HG03354 (cell line): ENCODE results near the gene MPDU1.
"Not testable (repeated sequence)": the region's sequence is repeated elsewhere in the genome, so short reads cannot be mapped to it uniquely, and the experiment has no call there.

Experiments used
- ATAC-seq: cut with Tn5 transposase; IDR thresholded peaks from one replicate; pipeline ENCODE4 v1.9.1; 2021; ENCODE audit warnings: mild to moderate bottlenecking; ENCODE audit not compliant: unreplicated experiment, poor library complexity, severe bottlenecking

The MPDU1 gene

DNA sequence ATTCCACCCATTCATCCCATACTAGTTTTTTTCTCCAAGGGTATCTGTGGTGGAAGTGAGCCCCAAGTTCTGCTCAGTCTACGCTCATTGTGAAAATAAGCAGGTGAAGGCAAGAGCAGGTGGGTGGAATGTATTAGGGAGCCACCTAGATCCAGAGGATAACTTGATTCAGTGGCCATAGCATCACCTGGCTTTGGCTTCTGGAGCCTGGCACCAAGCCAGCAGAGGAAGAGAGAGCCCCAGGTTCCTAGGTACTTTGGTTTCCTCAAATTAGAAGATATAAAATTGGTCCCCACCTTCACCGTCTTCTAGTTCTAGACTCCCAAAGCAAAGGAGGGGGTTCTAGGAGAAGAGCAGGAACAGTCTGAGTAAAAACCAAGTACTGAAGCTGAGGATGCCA lies 27.0 kb downstream of the MPDU1 start:
- ATAC-seq = no peak

DNA sequence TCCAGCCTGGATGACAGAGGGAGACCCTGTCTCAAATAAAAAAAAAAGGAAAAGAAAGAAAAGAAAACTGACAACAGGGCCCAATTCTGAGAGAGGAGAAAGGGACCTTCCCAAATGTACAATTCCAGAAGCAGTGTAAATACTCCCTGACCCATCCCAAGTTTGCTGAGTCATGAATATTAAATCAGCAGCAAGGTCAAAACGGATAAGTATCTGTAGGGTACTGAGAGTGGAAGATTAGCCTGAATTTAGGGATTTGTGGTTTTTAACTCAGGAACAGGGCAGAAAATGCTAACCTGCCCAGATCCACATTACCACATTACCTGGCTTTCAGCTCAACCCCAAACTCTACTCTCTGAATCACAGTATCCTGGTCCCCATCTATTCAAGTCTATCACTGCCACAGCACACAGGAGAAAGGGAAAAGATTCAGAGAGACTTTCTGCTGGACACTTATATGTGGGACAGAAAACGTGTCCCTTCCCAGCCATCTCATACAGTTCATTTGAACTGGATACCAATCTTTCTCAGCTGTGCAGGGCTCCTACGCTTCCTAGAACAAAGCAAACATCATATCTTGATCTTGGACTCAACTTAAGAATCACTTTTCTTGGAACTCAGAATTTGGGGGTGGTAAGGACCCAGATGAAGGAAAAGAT lies 28.1 kb downstream of the MPDU1 start:
- no peak for ATAC-seq

GRCh38 chr17:7612294-7612640 lies 28.6 kb downstream of the MPDU1 start:
- ATAC-seq = no peak

DNA sequence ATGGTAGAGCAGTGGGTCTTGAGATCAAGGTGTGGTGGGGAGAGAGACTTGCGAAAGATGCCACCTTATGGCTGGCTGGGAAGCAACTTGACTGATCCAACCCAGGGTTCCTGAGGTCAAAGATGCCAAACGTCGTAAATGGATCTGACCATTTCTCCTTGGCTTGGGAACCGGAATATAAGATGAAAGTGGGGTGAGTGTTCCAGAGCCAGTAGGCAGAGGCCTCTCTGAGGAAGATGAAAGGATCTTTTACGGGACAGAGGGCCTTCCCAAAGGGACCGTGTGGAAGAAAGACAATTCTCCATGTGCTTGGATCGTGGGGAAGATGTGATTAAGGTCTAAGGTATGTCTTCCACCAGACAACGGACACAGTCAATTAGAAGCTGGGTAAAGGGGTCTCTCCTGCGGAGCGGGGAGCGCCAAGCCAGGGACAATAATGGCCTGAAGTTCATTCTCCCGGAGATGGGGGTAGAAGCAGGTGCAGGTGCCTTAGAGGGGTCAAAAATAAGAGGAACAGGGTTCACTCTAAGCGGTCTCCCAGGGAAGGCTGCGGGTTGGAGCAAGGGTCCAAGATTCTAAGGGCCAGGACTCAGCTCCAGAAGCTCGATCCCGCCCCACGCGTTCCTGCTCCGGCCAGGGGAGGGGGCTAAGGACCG lies 30.2 kb downstream of the MPDU1 start:
- no peak for ATAC-seq

DNA sequence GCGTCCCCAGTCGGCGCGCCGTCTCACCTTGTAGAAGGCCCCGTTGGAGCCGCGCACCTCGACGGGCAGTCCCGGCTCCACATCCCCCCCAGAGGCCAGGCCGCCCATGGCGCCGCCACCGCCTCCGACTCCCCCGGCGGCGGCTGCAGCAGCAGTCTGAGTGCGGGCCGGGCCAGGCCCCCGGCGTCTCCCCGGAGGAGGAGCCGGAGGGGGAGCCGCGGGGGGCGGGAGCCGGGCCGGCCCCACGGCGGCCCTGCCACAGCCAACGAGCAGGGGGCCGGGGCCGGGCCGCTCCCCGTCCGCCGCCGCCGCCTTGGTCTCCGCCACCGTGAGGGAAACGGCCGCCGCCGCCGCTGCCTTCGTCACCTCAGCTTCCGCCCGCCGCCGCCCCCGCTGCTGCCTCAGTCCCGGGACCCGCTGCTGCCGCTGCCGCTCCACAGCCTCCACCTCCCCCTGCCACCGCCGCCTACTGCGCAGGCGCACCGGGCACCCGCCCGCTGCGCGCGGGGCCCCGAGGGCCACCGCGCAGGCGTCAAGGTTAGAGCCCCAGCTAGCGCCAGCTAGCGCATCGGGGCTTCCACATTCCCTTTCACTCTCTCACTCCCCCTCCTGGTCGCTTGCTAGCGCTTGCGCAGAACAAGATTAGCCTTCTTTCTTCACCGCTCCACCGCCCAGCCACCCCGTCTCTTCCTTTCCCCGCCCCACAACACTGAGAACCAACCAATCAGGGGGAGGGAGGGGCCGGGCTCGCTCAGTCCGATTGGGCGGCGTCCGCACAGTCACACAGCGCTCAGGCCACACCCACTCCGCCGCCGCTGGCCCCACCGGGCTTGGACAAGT lies 31.0 kb downstream of the MPDU1 start, which contains the start of gene FXR2:
FXR2 (minus strand) TSS at position 473 of the 840 bp plus-strand sequence; CDS start at position 108, 365 bp downstream.
- ATAC-seq = peak; percentile 89

DNA sequence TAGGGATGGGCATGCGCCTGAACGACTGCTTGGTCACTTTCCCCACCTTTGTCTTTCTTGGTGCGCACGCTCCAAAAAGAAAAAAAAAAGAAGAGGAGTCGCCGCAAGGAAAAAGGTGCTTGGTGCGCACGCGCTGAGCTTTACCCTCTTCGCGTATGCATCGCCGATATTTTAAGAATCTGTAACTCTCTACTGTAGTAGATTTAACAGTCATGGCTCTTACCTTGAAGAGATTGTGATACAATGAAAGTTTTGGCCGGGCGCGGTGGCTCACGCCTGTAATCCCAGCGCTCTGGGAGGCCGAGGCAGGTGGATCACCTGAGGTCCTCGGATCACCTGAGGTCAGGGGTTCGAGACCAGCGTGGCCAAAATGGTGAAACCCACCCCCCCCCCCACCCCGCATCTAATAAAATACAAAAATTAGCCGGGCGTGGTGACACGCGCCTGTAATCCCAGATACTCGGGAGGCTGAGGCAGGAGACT lies 31.7 kb downstream of the MPDU1 start:
- ATAC-seq = no peak

GRCh38 chr17:7618608-7619007 lies 35.0 kb downstream of the MPDU1 start:
- ATAC-seq = no peak

DNA sequence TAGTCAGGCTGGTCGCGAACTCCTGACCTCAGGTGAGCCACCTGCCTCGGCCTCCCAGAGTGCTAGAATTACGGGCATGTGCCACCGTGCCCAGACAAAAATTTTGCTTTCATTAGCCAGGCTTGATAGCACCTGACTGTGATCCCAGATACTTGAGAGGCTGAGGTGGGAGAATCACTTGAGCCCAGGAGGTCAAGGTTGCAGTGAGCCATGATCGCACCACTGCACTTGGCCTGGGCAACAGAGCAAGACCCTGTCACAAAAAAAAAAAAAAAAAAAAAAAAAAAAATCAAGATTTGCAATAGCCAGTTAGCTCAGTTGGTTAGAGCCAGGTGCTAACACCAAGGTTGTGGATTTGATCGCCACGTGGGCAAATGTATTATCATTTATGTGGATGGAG lies 37.2 kb downstream of the MPDU1 start:
- no peak for ATAC-seq

GRCh38 chr17:7623661-7624060 lies 40.0 kb downstream of the MPDU1 start:
- no peak for ATAC-seq

- not testable (repeated sequence) for ATAC-seq
Measured at GRCh38 chr17:7625749-7626148, 42.1 kb downstream of the MPDU1 start.

GRCh38 chr17:7626307-7626706 lies 42.7 kb downstream of the MPDU1 start:
- no peak for ATAC-seq

DNA sequence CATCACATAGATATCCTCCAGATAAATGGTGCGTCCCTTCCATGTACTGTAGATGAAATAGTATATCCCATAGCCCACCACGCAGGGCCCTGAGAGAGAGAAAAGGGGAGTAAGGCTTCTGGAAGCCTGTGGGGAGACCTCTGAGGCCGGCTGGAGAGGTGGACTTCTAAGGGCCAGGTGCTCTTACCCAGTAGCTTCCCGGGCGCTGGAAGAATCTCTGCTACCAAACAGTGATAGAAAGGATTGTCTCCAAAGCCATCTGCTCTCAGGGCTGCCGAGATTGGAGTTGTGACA lies 43.3 kb downstream of the MPDU1 start:
- no peak for ATAC-seq

DNA sequence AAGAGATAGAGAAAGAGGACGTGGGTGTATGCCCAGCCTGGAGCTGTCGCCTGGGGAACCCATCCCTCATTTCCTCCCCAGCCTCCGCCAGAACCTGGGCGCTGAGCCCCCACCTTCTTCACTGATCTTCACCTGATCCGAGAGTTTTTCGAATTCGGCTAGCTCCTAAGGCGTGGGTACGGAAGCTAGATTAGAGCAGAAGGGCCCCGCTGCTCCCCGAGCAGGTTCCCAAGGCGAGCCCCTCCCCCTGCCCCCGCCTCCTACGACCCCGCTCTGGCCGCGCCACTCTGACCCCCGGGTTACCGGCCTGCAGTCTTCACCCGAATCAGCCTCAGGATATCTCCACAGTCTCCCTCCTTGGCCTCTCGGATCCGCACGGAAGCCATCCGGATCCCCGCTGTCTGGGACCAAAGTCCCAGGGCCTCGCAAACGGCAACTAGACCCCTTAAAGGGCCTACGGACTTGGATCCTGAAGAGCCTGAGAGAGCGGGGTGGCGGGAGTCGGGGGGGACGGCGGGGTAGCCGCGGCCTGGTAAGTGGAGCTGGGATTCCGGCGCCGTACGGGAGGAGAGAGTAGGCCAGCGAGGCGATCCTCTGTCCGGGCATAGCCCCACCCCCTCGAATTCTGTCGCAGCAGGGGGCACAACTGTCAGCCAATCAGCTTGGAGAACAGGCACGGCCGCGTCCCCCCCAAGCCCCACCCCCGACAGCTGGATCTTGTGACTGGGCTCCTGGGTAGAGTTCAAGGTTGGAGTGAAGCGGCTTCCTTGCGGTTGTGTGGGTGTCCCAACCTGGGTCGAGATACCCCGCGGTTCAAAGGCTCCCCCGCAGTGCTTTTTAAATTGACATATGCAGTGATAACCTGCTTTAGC lies 43.8 kb downstream of the MPDU1 start, which contains the start of gene SAT2:
SAT2 (minus strand) TSS at position 572 of the 872 bp plus-strand sequence; CDS start at position 386, 186 bp downstream.
- ATAC-seq = peak; percentile 93

DNA sequence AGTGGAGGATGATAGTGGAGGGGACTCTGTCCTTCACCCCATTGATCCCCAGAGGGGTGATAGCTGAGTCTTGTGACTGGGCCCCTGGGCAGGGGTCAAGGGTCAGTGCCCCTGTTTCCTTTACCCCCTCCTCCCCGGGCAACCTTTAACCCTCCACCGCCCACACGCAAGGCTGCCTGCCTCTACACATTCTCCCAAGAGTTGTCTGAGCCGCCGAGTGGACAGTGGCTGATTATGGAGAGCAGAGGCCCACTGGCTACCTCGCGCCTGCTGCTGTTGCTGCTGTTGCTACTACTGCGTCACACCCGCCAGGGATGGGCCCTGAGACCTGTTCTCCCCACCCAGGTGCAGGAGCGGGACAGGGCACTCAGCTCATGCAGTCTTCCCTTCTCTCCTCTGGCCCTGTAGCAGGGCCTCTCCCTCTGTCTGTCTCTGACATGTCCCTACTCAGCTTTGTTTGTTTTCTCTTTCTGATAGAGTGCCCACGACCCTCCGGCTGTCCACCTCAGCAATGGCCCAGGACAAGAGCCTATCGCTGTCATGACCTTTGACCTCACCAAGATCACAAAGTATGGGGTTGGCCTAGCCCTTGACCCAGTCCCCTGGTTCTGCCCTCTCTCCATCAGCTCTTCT lies 46.4 kb downstream of the MPDU1 start, which contains the start of gene SHBG:
SHBG (plus strand) TSS at position 197 of the 633 bp plus-strand sequence; CDS start at position 235, 38 bp downstream.
- ATAC-seq = no peak

- ATAC-seq = no peak
Measured at GRCh38 chr17:7631398-7632380, 48.0 kb downstream of the MPDU1 start.

- no peak for ATAC-seq
Measured at GRCh38 chr17:7632492-7632894, 48.8 kb downstream of the MPDU1 start.

GRCh38 chr17:7633093-7633492 lies 49.4 kb downstream of the MPDU1 start:
- no peak for ATAC-seq

- no peak for ATAC-seq
Measured at GRCh38 chr17:7634384-7634783, 50.7 kb downstream of the MPDU1 start.
